ENCODE results near the gene GNA15.

DNA sequence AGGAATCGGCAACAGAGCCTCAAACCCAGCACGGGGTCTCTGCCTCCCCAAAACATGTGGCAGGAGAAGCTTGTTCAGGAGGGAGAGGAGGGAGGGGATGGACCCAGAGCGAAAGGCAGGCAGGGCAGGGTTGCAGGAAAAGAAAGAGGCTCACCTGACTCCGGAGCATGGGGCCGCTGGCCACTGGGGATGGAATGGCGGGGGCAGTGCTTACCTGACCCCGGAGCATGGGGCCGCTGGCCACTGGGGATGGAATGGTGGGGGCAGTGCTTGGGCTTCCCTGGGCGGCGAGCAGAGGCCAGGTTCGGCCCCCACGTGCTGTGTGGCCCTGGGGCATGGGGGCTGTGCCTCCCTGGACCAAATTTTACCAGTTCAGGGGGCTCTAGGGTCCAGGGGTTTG, 75.4 kb downstream of the GNA15 start:
- no peak for TF ChIP-seq CTCF (IDR thresholded peaks at IDR 0.05)
- TF ChIP-seq POLR2A (IDR thresholded peaks at IDR 0.05) = no peak
